LNCaP clone FGC (cell line): ENCODE measurements around the gene DSCAM.

Experiments
- DNase-seq: peaks from one replicate; pipeline ENCODE4 v3.0.0-alpha.2; 2011; ENCODE audit warnings: low read depth
- H3K4me3 ChIP-seq: 2 replicates; pipeline ENCODE4 v1.5.1; 2011; ENCODE audit warnings: mild to moderate bottlenecking, low read depth, low read length, control low read depth
- CTCF ChIP-seq: IDR thresholded peaks from 2 replicates; pipeline ENCODE4 v1.5.1; 2012; ENCODE audit warnings: mild to moderate bottlenecking; ENCODE audit not compliant: control insufficient read depth, insufficient read depth; ENCODE audit errors: extremely low read depth

The DSCAM gene

GRCh38 chr21:40723317-40723716, 123.6 kb downstream of the DSCAM start:
- no peak for TF ChIP-seq CTCF
- no peak overlapping the region for H3K4me3 ChIP-seq
- DNase-seq = no peak

- peak; percentile 47 for TF ChIP-seq CTCF
- H3K4me3 ChIP-seq = no peak overlapping the region
- DNase-seq = no peak
Measured at GRCh38 chr21:40719615-40720014, 127.3 kb downstream of the DSCAM start.

- no peak overlapping the region for H3K4me3 ChIP-seq
- no peak for TF ChIP-seq CTCF
- DNase-seq = no peak
Measured at GRCh38 chr21:40717028-40717427, 129.9 kb downstream of the DSCAM start.

- no peak overlapping the region for H3K4me3 ChIP-seq
- no peak for TF ChIP-seq CTCF
- no peak for DNase-seq
Measured at GRCh38 chr21:40714536-40714935, 132.4 kb downstream of the DSCAM start.

- no peak overlapping the region for H3K4me3 ChIP-seq
Measured at GRCh38 chr21:40707656-40708244, 139.2 kb downstream of the DSCAM start.

GRCh38 chr21:40706806-40707655, 139.9 kb downstream of the DSCAM start:
- DNase-seq = no peak
- H3K4me3 ChIP-seq = no peak overlapping the region
- no peak for TF ChIP-seq CTCF

More at GRCh38 chr21:40707656-40708244, 139.2 kb downstream of the DSCAM start:
- no peak for TF ChIP-seq CTCF
- no peak for DNase-seq
